ENCODE data around the gene BABAM2.

DNA sequence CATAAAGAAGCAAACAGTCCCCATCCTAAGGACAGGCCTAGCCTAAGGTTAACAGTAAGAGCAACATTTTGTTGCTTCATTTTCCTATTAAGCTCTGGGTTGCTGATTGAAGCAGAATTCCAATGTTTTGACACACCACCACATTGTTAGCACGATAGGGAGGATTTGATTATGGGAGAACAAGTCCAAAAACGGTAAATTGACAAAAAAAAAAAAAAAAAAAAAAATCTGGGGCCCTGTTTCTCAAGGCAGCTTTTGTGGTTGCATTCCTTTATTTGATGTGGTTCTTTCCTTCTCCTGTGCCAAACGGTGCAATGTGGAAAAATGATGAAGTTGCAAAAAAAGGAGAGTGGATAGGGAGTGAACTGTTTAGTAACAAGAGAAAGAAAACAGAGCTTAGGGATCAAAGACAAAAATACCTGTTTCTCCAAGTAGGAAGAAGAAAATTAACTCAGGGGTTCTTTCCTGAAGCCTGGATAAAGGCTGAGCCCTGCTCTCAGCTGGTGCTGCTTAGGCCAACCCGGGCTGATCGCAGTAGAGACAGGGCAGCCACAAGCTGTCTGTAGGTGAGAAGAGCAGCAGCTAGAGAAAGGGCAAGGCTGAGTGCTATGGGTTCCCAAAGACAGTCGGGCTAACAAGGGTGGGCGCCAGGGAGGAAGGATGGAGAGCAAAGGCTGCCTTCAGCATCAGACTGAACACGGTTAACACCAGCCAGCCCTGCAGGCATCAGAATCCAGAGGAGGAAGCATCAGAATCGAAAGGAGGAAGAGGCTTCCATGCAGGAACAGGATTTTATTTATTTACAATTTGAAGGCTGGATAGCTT, 334.3 kb downstream of the BABAM2 start:
- TF ChIP-seq, protein P1, sequence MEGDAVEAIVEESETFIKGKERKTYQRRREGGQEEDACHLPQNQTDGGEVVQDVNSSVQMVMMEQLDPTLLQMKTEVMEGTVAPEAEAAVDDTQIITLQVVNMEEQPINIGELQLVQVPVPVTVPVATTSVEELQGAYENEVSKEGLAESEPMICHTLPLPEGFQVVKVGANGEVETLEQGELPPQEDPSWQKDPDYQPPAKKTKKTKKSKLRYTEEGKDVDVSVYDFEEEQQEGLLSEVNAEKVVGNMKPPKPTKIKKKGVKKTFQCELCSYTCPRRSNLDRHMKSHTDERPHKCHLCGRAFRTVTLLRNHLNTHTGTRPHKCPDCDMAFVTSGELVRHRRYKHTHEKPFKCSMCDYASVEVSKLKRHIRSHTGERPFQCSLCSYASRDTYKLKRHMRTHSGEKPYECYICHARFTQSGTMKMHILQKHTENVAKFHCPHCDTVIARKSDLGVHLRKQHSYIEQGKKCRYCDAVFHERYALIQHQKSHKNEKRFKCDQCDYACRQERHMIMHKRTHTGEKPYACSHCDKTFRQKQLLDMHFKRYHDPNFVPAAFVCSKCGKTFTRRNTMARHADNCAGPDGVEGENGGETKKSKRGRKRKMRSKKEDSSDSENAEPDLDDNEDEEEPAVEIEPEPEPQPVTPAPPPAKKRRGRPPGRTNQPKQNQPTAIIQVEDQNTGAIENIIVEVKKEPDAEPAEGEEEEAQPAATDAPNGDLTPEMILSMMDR (conservative IDR thresholded peaks at IDR 0.05; ENCODE audit: low read length), result no peak
- no peak for TF ChIP-seq EZH2phosphoT487 (IDR thresholded peaks at IDR 0.05; ENCODE audit: borderline replicate concordance, low read depth, low read length)
